ENCODE results near the gene TAS1R2. TPM values are rescaled to one million over a fixed set of nuclear protein-coding genes. Genes with fewer than 3 reads are reported as not detected.

Gene TAS1R2
- total and polyA plus RNA-seq, 2 of the 13 experiments (the other 11 are each of a cell fraction or from before 2014, with no cell fraction given), result not detected

GRCh38 chr1:18883636-18884418 lies 24.4 kb upstream of the TAS1R2 start (continued):
- TF ChIP-seq HMG20A (CRISPR knock-in tag; IDR thresholded peaks at IDR 0.05; ENCODE audit: borderline replicate concordance) (no peak), ZBTB39 (CRISPR knock-in tag; IDR thresholded peaks at IDR 0.05) (no peak), SP5 (CRISPR knock-in tag; IDR thresholded peaks at IDR 0.05; ENCODE audit: borderline replicate concordance, low read depth) (no peak), POLR2G (IDR thresholded peaks at IDR 0.05; ENCODE audit: low read depth, low read length) (peak; percentile 10; the same call in 1 of the 2 replicates), ZNF530 (CRISPR knock-in tag; IDR thresholded peaks at IDR 0.05; ENCODE audit: low read depth) (no peak), ARID3A (IDR thresholded peaks at IDR 0.05; ENCODE audit: low read depth, low read length) (no peak), SMC3 (IDR thresholded peaks at IDR 0.05; ENCODE audit: low read length) (peak; percentile 67), ZNF775 (CRISPR knock-in tag; IDR thresholded peaks at IDR 0.05; ENCODE audit: borderline replicate concordance) (no peak), ZNF3 (CRISPR knock-in tag; IDR thresholded peaks at IDR 0.05) (no peak), ZNF225 (CRISPR knock-in tag; IDR thresholded peaks at IDR 0.05) (no peak), RAD21 (CRISPR knock-in tag; IDR thresholded peaks at IDR 0.05) (peak; percentile 89), ZNF501 (CRISPR knock-in tag; IDR thresholded peaks at IDR 0.05) (no peak)
- TF ChIP-seq, protein P1, sequence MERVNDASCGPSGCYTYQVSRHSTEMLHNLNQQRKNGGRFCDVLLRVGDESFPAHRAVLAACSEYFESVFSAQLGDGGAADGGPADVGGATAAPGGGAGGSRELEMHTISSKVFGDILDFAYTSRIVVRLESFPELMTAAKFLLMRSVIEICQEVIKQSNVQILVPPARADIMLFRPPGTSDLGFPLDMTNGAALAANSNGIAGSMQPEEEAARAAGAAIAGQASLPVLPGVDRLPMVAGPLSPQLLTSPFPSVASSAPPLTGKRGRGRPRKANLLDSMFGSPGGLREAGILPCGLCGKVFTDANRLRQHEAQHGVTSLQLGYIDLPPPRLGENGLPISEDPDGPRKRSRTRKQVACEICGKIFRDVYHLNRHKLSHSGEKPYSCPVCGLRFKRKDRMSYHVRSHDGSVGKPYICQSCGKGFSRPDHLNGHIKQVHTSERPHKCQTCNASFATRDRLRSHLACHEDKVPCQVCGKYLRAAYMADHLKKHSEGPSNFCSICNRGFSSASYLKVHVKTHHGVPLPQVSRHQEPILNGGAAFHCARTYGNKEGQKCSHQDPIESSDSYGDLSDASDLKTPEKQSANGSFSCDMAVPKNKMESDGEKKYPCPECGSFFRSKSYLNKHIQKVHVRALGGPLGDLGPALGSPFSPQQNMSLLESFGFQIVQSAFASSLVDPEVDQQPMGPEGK (CRISPR knock-in tag; IDR thresholded peaks at IDR 0.05), result 0 out of 2 replicates have a peak, but pooled peaks have one; percentile 20
- TF ChIP-seq, protein P2, sequence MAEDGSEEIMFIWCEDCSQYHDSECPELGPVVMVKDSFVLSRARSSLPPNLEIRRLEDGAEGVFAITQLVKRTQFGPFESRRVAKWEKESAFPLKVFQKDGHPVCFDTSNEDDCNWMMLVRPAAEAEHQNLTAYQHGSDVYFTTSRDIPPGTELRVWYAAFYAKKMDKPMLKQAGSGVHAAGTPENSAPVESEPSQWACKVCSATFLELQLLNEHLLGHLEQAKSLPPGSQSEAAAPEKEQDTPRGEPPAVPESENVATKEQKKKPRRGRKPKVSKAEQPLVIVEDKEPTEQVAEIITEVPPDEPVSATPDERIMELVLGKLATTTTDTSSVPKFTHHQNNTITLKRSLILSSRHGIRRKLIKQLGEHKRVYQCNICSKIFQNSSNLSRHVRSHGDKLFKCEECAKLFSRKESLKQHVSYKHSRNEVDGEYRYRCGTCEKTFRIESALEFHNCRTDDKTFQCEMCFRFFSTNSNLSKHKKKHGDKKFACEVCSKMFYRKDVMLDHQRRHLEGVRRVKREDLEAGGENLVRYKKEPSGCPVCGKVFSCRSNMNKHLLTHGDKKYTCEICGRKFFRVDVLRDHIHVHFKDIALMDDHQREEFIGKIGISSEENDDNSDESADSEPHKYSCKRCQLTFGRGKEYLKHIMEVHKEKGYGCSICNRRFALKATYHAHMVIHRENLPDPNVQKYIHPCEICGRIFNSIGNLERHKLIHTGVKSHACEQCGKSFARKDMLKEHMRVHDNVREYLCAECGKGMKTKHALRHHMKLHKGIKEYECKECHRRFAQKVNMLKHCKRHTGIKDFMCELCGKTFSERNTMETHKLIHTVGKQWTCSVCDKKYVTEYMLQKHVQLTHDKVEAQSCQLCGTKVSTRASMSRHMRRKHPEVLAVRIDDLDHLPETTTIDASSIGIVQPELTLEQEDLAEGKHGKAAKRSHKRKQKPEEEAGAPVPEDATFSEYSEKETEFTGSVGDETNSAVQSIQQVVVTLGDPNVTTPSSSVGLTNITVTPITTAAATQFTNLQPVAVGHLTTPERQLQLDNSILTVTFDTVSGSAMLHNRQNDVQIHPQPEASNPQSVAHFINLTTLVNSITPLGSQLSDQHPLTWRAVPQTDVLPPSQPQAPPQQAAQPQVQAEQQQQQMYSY (CRISPR knock-in tag; IDR thresholded peaks at IDR 0.05), result no peak
- TF ChIP-seq, protein P3, sequence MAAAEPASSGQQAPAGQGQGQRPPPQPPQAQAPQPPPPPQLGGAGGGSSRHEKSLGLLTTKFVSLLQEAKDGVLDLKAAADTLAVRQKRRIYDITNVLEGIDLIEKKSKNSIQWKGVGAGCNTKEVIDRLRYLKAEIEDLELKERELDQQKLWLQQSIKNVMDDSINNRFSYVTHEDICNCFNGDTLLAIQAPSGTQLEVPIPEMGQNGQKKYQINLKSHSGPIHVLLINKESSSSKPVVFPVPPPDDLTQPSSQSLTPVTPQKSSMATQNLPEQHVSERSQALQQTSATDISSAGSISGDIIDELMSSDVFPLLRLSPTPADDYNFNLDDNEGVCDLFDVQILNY (CRISPR knock-in tag; conservative IDR thresholded peaks at IDR 0.05), result no peak

Data from HepG2 (cell line).